Bronchial epithelial cell (primary cell): ENCODE results near the gene CAMTA1. TPM values are rescaled to one million over a fixed set of nuclear protein-coding genes. Genes with fewer than 3 reads are reported as not detected.

ENCODE experiments used
- DNase-seq: peaks from one replicate; pipeline ENCODE4 v3.0.0-alpha.2; 2010; ENCODE audit warnings: low read depth
- FAIRE-seq: peaks from 2 replicates; lab custom pipeline; 2011; peaks lifted over from hg19 to GRCh38; lab: Jason Lieb, UNC
- H3K27me3 ChIP-seq: 2 replicates; pipeline ENCODE4 v1.5.1; 2011; ENCODE audit warnings: low read length; ENCODE audit not compliant: control insufficient read depth, insufficient read depth
- H3K36me3 ChIP-seq: 2 replicates; pipeline ENCODE4 v1.5.1; 2011; ENCODE audit warnings: low read length; ENCODE audit not compliant: control insufficient read depth, insufficient read depth
- H3K4me3 ChIP-seq: 2 replicates; pipeline ENCODE4 v1.5.1; 2011; ENCODE audit warnings: mild to moderate bottlenecking, low read depth, low read length, control low read depth
- CTCF ChIP-seq: IDR thresholded peaks from 2 replicates; pipeline ENCODE4 v1.5.1; 2011; ENCODE audit warnings: mild to moderate bottlenecking, moderate library complexity, low read length, control low read depth, inconsistent platforms; ENCODE audit not compliant: insufficient read depth, severe bottlenecking
- total RNA-seq: library from RNA; depleted of rRNA; stranded (reverse); fragments of >200 nt; gene quantifications from 2 replicates; pipeline ENCODE4 v1.2.1, GENCODE V29; 2014

The CAMTA1 gene
- total RNA-seq, 1 donor from 2014 or later = 68.2 TPM

- FAIRE-seq (no peak), DNase-seq (no peak)
- H3K36me3 ChIP-seq = no peaks in the 10 kb centered on the region
- no peak overlapping the region for H3K4me3 ChIP-seq
- H3K27me3 ChIP-seq = peaks cover 2% of the 10 kb centered on the region
- no peak for TF ChIP-seq CTCF
Measured at GRCh38 chr1:7587773-7588456, 802.7 kb downstream of the CAMTA1 start.

GRCh38 chr1:7588457-7588827 is 803.2 kb downstream of the CAMTA1 start:
- no peak overlapping the region for H3K4me3 ChIP-seq
- no peaks in the 10 kb centered on the region for H3K27me3 ChIP-seq
- no peaks in the 10 kb centered on the region for H3K36me3 ChIP-seq
- TF ChIP-seq CTCF = no peak
- DNase-seq (no peak), FAIRE-seq (no peak)

GRCh38 chr1:7589080-7589735 is 804.0 kb downstream of the CAMTA1 start:
- no peak for TF ChIP-seq CTCF
- Histone ChIP-seq H3K4me3 (no peak overlapping the region), H3K36me3 (no peaks in the 10 kb centered on the region), H3K27me3 (no peaks in the 10 kb centered on the region)
- FAIRE-seq = no peak
- no peak for DNase-seq

- H3K27me3 ChIP-seq = no peaks in the 10 kb centered on the region
- no peaks in the 10 kb centered on the region for H3K36me3 ChIP-seq
- FAIRE-seq = no peak
- no peak for TF ChIP-seq CTCF
- no peak overlapping the region for H3K4me3 ChIP-seq
- no peak for DNase-seq
Measured at GRCh38 chr1:7589774-7590425, 804.6 kb downstream of the CAMTA1 start.

GRCh38 chr1:7590426-7590790 is 805.2 kb downstream of the CAMTA1 start:
- H3K27me3 ChIP-seq = no peaks in the 10 kb centered on the region
- DNase-seq = no peak
- H3K36me3 ChIP-seq = no peaks in the 10 kb centered on the region
- no peak overlapping the region for H3K4me3 ChIP-seq
- no peak for FAIRE-seq
- TF ChIP-seq CTCF = no peak
